H1 (cell line): Measurements from ENCODE around the gene KCNH1. TPM values are rescaled to one million over a fixed set of nuclear protein-coding genes. Genes with fewer than 3 reads are reported as not detected.

Experiments
- CTCF ChIA-PET: fragments of 300-600 bp; sonication (Branson Sonifier 250); formaldehyde crosslinking; loops from one replicate; lab custom pipeline; 2021; ENCODE audit not compliant: partially characterized antibody; lab: Charles Lee
- POLR2A ChIA-PET: fragments of 300-600 bp; sonication (Branson Sonifier 250); formaldehyde crosslinking; loops from one replicate; lab custom pipeline; 2021; ENCODE audit warnings: inconsistent platforms; ENCODE audit not compliant: partially characterized antibody; lab: Charles Lee
- DNase-seq, 2 experiments: peaks; one replicate each; pipeline versions ENCODE4 v3.0.0 to v3.0.0-alpha.2; 2010 to 2022; ENCODE audit warnings: low spot score in 2 of 2, low read depth in 1 of 2, mixed read lengths in 1 of 2
- FAIRE-seq: peaks from 2 replicates; lab custom pipeline; 2011; peaks lifted over from hg19 to GRCh38; lab: Jason Lieb, UNC
- H2AFZ ChIP-seq: 2 replicates; pipeline ENCODE4 v1.8.1; 2012; ENCODE audit warnings: low read length, inconsistent platforms
- H2AK5ac ChIP-seq: 2 replicates; pipeline ENCODE4 v1.6.1; 2013; ENCODE audit warnings: low read depth, low read length
- H2BK120ac ChIP-seq: replicated peaks from 2 replicates; pipeline ENCODE3; 2013; ENCODE audit warnings: low read depth, low read length, inconsistent platforms
- H2BK12ac ChIP-seq: 2 replicates; pipeline ENCODE4 v1.6.1; 2013; ENCODE audit warnings: low read depth, low read length
- H2BK15ac ChIP-seq: 2 replicates; pipeline ENCODE4 v1.6.1; 2013; ENCODE audit warnings: low read length
- H2BK20ac ChIP-seq: 2 replicates; pipeline ENCODE4 v1.6.1; 2013; ENCODE audit warnings: low read length
- H2BK5ac ChIP-seq: 2 replicates; pipeline ENCODE4 v1.6.1; 2013; ENCODE audit warnings: low read depth, low read length
- H3K14ac ChIP-seq: 2 replicates; pipeline ENCODE4 v1.6.1; 2013; ENCODE audit warnings: inconsistent platforms; ENCODE audit not compliant: insufficient read length
- H3K18ac ChIP-seq: 2 replicates; pipeline ENCODE4 v1.6.1; 2013; ENCODE audit warnings: low read length; ENCODE audit errors: extremely low read depth
- H3K23ac ChIP-seq: 2 replicates; pipeline ENCODE4 v1.6.1; 2013; ENCODE audit warnings: inconsistent platforms; ENCODE audit not compliant: insufficient read length
- H3K23me2 ChIP-seq: 2 replicates; pipeline ENCODE4 v1.6.1; 2013; ENCODE audit warnings: low read depth, low read length
- H3K27ac ChIP-seq: 2 replicates; pipeline ENCODE4 v1.6.1; 2011; ENCODE audit warnings: low read depth, low read length, inconsistent platforms
- H3K27me3 ChIP-seq, 4 experiments: replicated peaks in 1 of 4; 1 replicate in 1 of 4; 2 replicates in 3 of 4; pipeline versions ENCODE4 v1.6.1 to v1.8.1; 2011 to 2013; ENCODE audit warnings: low read length in 3 of 4, mild to moderate bottlenecking in 3 of 4, inconsistent platforms in 2 of 4, mixed read lengths in 2 of 4, moderate library complexity in 1 of 4; ENCODE audit not compliant: control insufficient read depth in 3 of 4, insufficient read depth in 3 of 4; ENCODE audit errors: extremely low read depth in 1 of 4
- H3K36me3 ChIP-seq, 4 experiments: 2 replicates each; pipeline versions ENCODE4 v1.6.1 to v1.8.1; 2011 to 2013; ENCODE audit warnings: mild to moderate bottlenecking in 4 of 4, low read length in 3 of 4, moderate library complexity in 2 of 4, control low read depth in 1 of 4, inconsistent platforms in 1 of 4; ENCODE audit not compliant: insufficient read depth in 4 of 4, control insufficient read depth in 2 of 4
- H3K4ac ChIP-seq: replicated peaks from 2 replicates; pipeline ENCODE3; 2013; ENCODE audit warnings: low read length, low read depth, mixed read lengths, inconsistent platforms; ENCODE audit not compliant: insufficient read length
- H3K4me1 ChIP-seq, 4 experiments: replicated peaks in 1 of 4; 1 replicate in 1 of 4; 2 replicates in 3 of 4; pipeline versions ENCODE4 v1.6.1 to v1.8.1; 2011 to 2013; ENCODE audit warnings: low read length in 3 of 4, inconsistent platforms in 2 of 4, mixed read lengths in 1 of 4; ENCODE audit not compliant: insufficient read depth in 4 of 4, control insufficient read depth in 3 of 4
- H3K4me2 ChIP-seq, 2 experiments: 2 replicates each; pipeline versions ENCODE4 v1.6.1 to v1.8.1; 2011 to 2013; ENCODE audit warnings: low read depth in 2 of 2, low read length in 2 of 2, control low read depth in 1 of 2, inconsistent platforms in 1 of 2, mild to moderate bottlenecking in 1 of 2; ENCODE audit not compliant: insufficient read depth in 1 of 2
- H3K4me3 ChIP-seq, 4 experiments: fragments of 200-600, 300-600 bp in 1 of 4; sonication (generic), shearing (Covaris generic), sonication (Bioruptor Twin) in 1 of 4; 2 replicates each; pipeline versions ENCODE4 v1.5.1 to v1.8.1; 2011 to 2016; ENCODE audit warnings: low read length in 4 of 4, low read depth in 3 of 4, control low read depth in 2 of 4, inconsistent platforms in 2 of 4, mild to moderate bottlenecking in 2 of 4, mixed read lengths in 1 of 4, moderate library complexity in 1 of 4; ENCODE audit not compliant: insufficient read depth in 2 of 4; ENCODE audit errors: extremely low read depth in 1 of 4
- H3K56ac ChIP-seq: replicated peaks from 2 replicates; pipeline ENCODE3; 2013; ENCODE audit warnings: low read depth, mild to moderate bottlenecking, mixed read lengths, low read length, inconsistent platforms; ENCODE audit not compliant: insufficient read length
- H3K79me1 ChIP-seq: 2 replicates; pipeline ENCODE4 v1.6.1; 2013; ENCODE audit warnings: low read depth, low read length, control low read depth
- H3K79me2 ChIP-seq, 2 experiments: 2 replicates each; pipeline versions ENCODE4 v1.6.1 to v1.8.1; 2012 to 2013; ENCODE audit warnings: low read length in 2 of 2, mild to moderate bottlenecking in 2 of 2, inconsistent platforms in 1 of 2; ENCODE audit not compliant: insufficient read depth in 2 of 2, control insufficient read depth in 1 of 2
- H3K9ac ChIP-seq, 4 experiments: replicated peaks in 1 of 4; 1 replicate in 1 of 4; 2 replicates in 3 of 4; pipeline versions ENCODE4 v1.6.1 to v1.8.1; 2011 to 2013; ENCODE audit warnings: low read depth in 3 of 4, low read length in 3 of 4, control low read depth in 2 of 4, mild to moderate bottlenecking in 2 of 4, moderate library complexity in 2 of 4, inconsistent platforms in 1 of 4; ENCODE audit errors: extremely low read depth in 1 of 4
- H3K9me3 ChIP-seq, 2 experiments: 2 replicates each; pipeline versions ENCODE4 v1.6.1 to v1.8.1; 2012 to 2013; ENCODE audit warnings: mild to moderate bottlenecking in 2 of 2, moderate library complexity in 2 of 2, control low read depth in 1 of 2, inconsistent platforms in 1 of 2, low read depth in 1 of 2, low read length in 1 of 2, mixed read lengths in 1 of 2; ENCODE audit not compliant: insufficient read depth in 2 of 2
- H4K20me1 ChIP-seq, 2 experiments: replicated peaks in 1 of 2; 2 replicates each; pipeline versions ENCODE3 to v1.8.1; 2011 to 2013; ENCODE audit warnings: inconsistent platforms in 2 of 2, low read length in 2 of 2, mild to moderate bottlenecking in 1 of 2; ENCODE audit not compliant: insufficient read depth in 2 of 2, control insufficient read depth in 1 of 2
- H4K5ac ChIP-seq: 2 replicates; pipeline ENCODE4 v1.6.1; 2013; ENCODE audit warnings: low read length, low read depth, mixed read lengths, inconsistent platforms; ENCODE audit not compliant: insufficient read length
- H4K8ac ChIP-seq: 2 replicates; pipeline ENCODE4 v1.8.0; 2013; ENCODE audit warnings: mild to moderate bottlenecking, moderate library complexity, low read length, inconsistent platforms; ENCODE audit not compliant: insufficient read depth; ENCODE audit errors: extremely low read depth
- H4K91ac ChIP-seq: replicated peaks from 2 replicates; pipeline ENCODE3; 2013; ENCODE audit warnings: low read length, mixed read lengths, inconsistent platforms; ENCODE audit not compliant: insufficient read length
- CHD2 ChIP-seq: IDR thresholded peaks from 2 replicates; pipeline ENCODE4 v1.6.1; 2012; ENCODE audit warnings: low read length, improper control_type of control experiment
- KDM1A ChIP-seq: fragments of 200-600, 300-600 bp; sonication (generic); IDR thresholded peaks from 2 replicates; pipeline ENCODE4 v1.7.1; 2016; ENCODE audit warnings: mild to moderate bottlenecking, low read length, borderline replicate concordance
- WGBS, 2 experiments: shearing (Covaris generic) in 1 of 2; methylation state at CpG; one replicate each; pipeline versions ENCODE4 v1.1.6 to v1.1.7; 2013 to 2015; ENCODE audit warnings: low lambda C conversion rate in 2 of 2, mixed read lengths in 2 of 2, inconsistent platforms in 1 of 2, low coverage in 1 of 2, missing lambda C conversion rate in 1 of 2; ENCODE audit not compliant: insufficient replicate concordance in 2 of 2, insufficient coverage in 1 of 2, insufficient read length in 1 of 2; ENCODE audit errors: extremely low coverage in 1 of 2, missing lambda C conversion rate in 1 of 2; 5-methylcytosine and 5-hydroxymethylcytosine counted together
- polyA plus RNA-seq, 7 experiments: library from polyadenylated mRNA; depleted of rRNA in 3 of 7; stranded (reverse) in 5 of 7; unstranded in 2 of 7; fragments of >200 nt in 5 of 7; fragments of 200-250 nt in 2 of 7; gene quantifications; 1 replicate in 5 of 7; 2 replicates in 1 of 7; 4 replicates in 1 of 7; pipeline versions ENCODE4 v1.2.1 to v1.2.3, GENCODE V29; 2011 to 2013; ENCODE audit warnings: missing spikeins in 2 of 7, mixed read lengths in 2 of 7
- total RNA-seq: library from RNA; stranded (reverse); fragmentation: NEBNext Ultra II Directional; extraction: Animal tissue kit (Norgen Biotek cat#: 25700); gene quantifications from 2 replicates; pipeline ENCODE4 v1.2.1, GENCODE V29; 2021

KCNH1 gene
- total and polyA plus RNA-seq, 2 of the 8 experiments (the other 6 are each of a cell fraction or from before 2014, with no cell fraction given) = 0.27 to 0.34 TPM

GRCh38 chr1:210747890-210748289, 386.1 kb downstream of the KCNH1 start:
- Histone ChIP-seq H3K27ac (no peak overlapping the region), H2BK15ac (no peak overlapping the region), H3K4me3 (no peak overlapping the region), H2BK20ac (no peak overlapping the region), H3K79me1 (no peaks in the 10 kb centered on the region; the same call in 1 of the 2 replicates), H3K14ac (no peak overlapping the region), H2BK12ac (no peak overlapping the region), H2BK120ac (no peak overlapping the region), H3K27me3 (peaks cover 0 to 1% (median 0%) of the 10 kb centered on the region in 4 experiments; a peak in 1 of 7 replicates), H3K23me2 (no peaks in the 10 kb centered on the region), H4K20me1 (no peaks in the 10 kb centered on the region), H3K4ac (no peak overlapping the region), H3K23ac (no peak overlapping the region), H2AFZ (no peak overlapping the region), H3K56ac (no peak overlapping the region), H3K36me3 (no peaks in the 10 kb centered on the region), H2AK5ac (no peak overlapping the region), H4K91ac (no peak overlapping the region), H3K9me3 (no peaks in the 10 kb centered on the region), H3K9ac (no peak overlapping the region), H2BK5ac (no peak overlapping the region), H4K5ac (no peak overlapping the region), H3K4me2 (no peak overlapping the region)
- FAIRE-seq (no peak), DNase-seq (no peak)
- ChIA-PET POLR2A (interaction anchor here (0.9 kb wide), 1 partner anchor 10 kb away, joined by 3 read pairs; no protein-coding TSS in a partner anchor), CTCF (no interaction called here)
- TF ChIP-seq KDM1A (no peak), CHD2 (no peak)
- TF ChIP-seq, all 59 proteins: peak for 0
- WGBS, 2 experiments = 85% methylated on average over 6 of the region's 6 CpGs; no CpG with 5 or more reads in 1 of the 2 experiments
- Histone ChIP-seq H3K79me2 (no peaks in the 10 kb centered on the region), H3K18ac (no peak overlapping the region), H4K8ac (no peak overlapping the region), H3K4me1 (no peaks in the 10 kb centered on the region)
